Left ventricle myocardium superior (tissue), 1 donor: ENCODE measurements around the gene IAPP. TPM values are rescaled to one million over a fixed set of nuclear protein-coding genes. Genes with fewer than 3 reads are reported as not detected.
"Not testable (repeated sequence)": the region's sequence is repeated elsewhere in the genome, so short reads cannot be mapped to it uniquely, and the experiment has no call there.

ENCODE experiments used
- ATAC-seq: fragments of 200-7000 bp; cut with Tn5 transposase; one replicate; pipeline ENCODE4 v1.9.1; 2020; ENCODE audit warnings: mild to moderate bottlenecking, moderate library complexity
- DNase-seq: peaks from one replicate; pipeline ENCODE4 v3.0.0-alpha.2; 2020
- intact Hi-C: fragments of 100-400 bp; cut with micrococcal nuclease; formaldehyde crosslinking; loops from one replicate; pipeline ENCODE4 v1.11.0; 2022
- long read RNA-seq: library from polyadenylated mRNA; unstranded; transcript quantifications from one replicate; pipeline ENCODE4 v2.0.0, GENCODE V29; 2021
- total RNA-seq: library from RNA; stranded (reverse); fragmentation: NEBNext Ultra II Directional; extraction: Animal tissue kit (Norgen Biotek cat#: 25700); gene quantifications from one replicate; pipeline ENCODE4 v1.2.1, GENCODE V29; 2021
- donor health status: DM: no; HTN: yes; CAD: no; lungs with severe emphysema.

The IAPP gene
- not detected for total RNA-seq
- long read RNA-seq: 0 reads

- ATAC-seq (no peak), DNase-seq (no peak)
- intact Hi-C loops: no loop called here
Observed at GRCh38 chr12:21372602-21373001, at the start of gene IAPP. Gene IAPP, plus strand, starts transcription at chr12:21372902. Its CDS starts 450 bp downstream, at chr12:21373352.

- DNase-seq: no peak
- intact Hi-C loops: no loop called here
- ATAC-seq: no peak
Observed at GRCh38 chr12:21323736-21324135, 49.0 kb upstream of the IAPP start.

- DNase-seq (no peak), ATAC-seq (no peak)
- intact Hi-C loops: no loop called here
Observed at GRCh38 chr12:21324551-21324950, 48.2 kb upstream of the IAPP start.

GRCh38 chr12:21328578-21328977 lies 44.1 kb upstream of the IAPP start:
- intact Hi-C loops: no loop called here
- ATAC-seq (no peak), DNase-seq (no peak)

- ATAC-seq: no peak
Observed at GRCh38 chr12:21330682-21331253, 41.9 kb upstream of the IAPP start.

GRCh38 chr12:21334771-21335325 lies 37.9 kb upstream of the IAPP start, which contains the start of gene SLCO1A2:
Gene SLCO1A2, minus strand, starts transcription at chr12:21334917. Its CDS starts 270 bp downstream, at chr12:21334647.
- no peak for ATAC-seq
- DNase-seq: no peak
- intact Hi-C loops: no loop called here

More at GRCh38 chr12:21330682-21331253, 41.9 kb upstream of the IAPP start:
- intact Hi-C loops: no loop called here
- no peak for DNase-seq

- ATAC-seq: no peak
- intact Hi-C loops: no loop called here
- no peak for DNase-seq
Observed at GRCh38 chr12:21336656-21337055, 36.0 kb upstream of the IAPP start.

- intact Hi-C loops: no loop called here
- ATAC-seq: no peak
- no peak for DNase-seq
Observed at GRCh38 chr12:21337453-21337852, 35.2 kb upstream of the IAPP start.

GRCh38 chr12:21337959-21338744 lies 34.5 kb upstream of the IAPP start:
- DNase-seq: no peak
- ATAC-seq: no peak
- intact Hi-C loops: no loop called here

- ATAC-seq (no peak), DNase-seq (no peak)
- intact Hi-C loops: no loop called here
Observed at GRCh38 chr12:21339921-21340320, 32.8 kb upstream of the IAPP start.

- intact Hi-C loops: no loop called here
- DNase-seq: no peak
- ATAC-seq: no peak
Observed at GRCh38 chr12:21340403-21340802, 32.3 kb upstream of the IAPP start.

GRCh38 chr12:21341769-21342168 lies 30.9 kb upstream of the IAPP start:
- intact Hi-C loops: no loop called here
- no peak for ATAC-seq

GRCh38 chr12:21343636-21344035 lies 29.1 kb upstream of the IAPP start:
- ATAC-seq: no peak
- intact Hi-C loops: no loop called here

More at GRCh38 chr12:21341769-21342168, 30.9 kb upstream of the IAPP start:
- no peak for DNase-seq

GRCh38 chr12:21346542-21347205 lies 26.0 kb upstream of the IAPP start:
- intact Hi-C loops: no loop called here
- no peak for DNase-seq
- ATAC-seq: no peak

More at GRCh38 chr12:21343636-21344035, 29.1 kb upstream of the IAPP start:
- no peak for DNase-seq

- no peak for DNase-seq
- no peak for ATAC-seq
- intact Hi-C loops: no loop called here
Observed at GRCh38 chr12:21350975-21351374, 21.7 kb upstream of the IAPP start.

GRCh38 chr12:21353487-21353886 lies 19.2 kb upstream of the IAPP start:
- DNase-seq: no peak
- intact Hi-C loops: no loop called here
- ATAC-seq: no peak

GRCh38 chr12:21353948-21354347 lies 18.8 kb upstream of the IAPP start:
- DNase-seq (no peak), ATAC-seq (no peak)
- intact Hi-C loops: no loop called here

- ATAC-seq (no peak), DNase-seq (no peak)
- intact Hi-C loops: no loop called here
Observed at GRCh38 chr12:21354641-21355040, 18.1 kb upstream of the IAPP start.

- ATAC-seq, intact Hi-C loops, DNase-seq: not testable (repeated sequence)
Observed at GRCh38 chr12:21360632-21361031, 12.1 kb upstream of the IAPP start.
